DND-41 (cell line): Measurements from ENCODE around the gene RFLNA.

Experiments
- ATAC-seq: fragments of 200-7000 bp; cut with Tn5 transposase; 3 replicates; pipeline ENCODE4 v1.9.1; 2021; ENCODE audit warnings: low read depth; ENCODE audit not compliant: insufficient read depth
- DNase-seq: peaks from one replicate; pipeline ENCODE4 v3.0.0-alpha.2; 2020
- H2AFZ ChIP-seq: 2 replicates; pipeline ENCODE4 v1.6.0; 2012; ENCODE audit warnings: low read depth, low read length
- H3K27ac ChIP-seq: 2 replicates; pipeline ENCODE4 v1.5.1; 2012; ENCODE audit warnings: low read length, inconsistent platforms
- H3K27me3 ChIP-seq: fragments of 200-600 bp; sonication (generic); 2 replicates; pipeline ENCODE4 v1.6.0; 2012; ENCODE audit warnings: low read length, mild to moderate bottlenecking, inconsistent platforms; ENCODE audit not compliant: insufficient read depth, poor library complexity
- H3K36me3 ChIP-seq: 2 replicates; pipeline ENCODE4 v1.5.1; 2012; ENCODE audit warnings: low read length, inconsistent platforms; ENCODE audit not compliant: insufficient read depth
- H3K4me1 ChIP-seq: 2 replicates; pipeline ENCODE4 v1.5.1; 2012; ENCODE audit warnings: mild to moderate bottlenecking, low read length; ENCODE audit not compliant: insufficient read depth
- H3K4me2 ChIP-seq: 2 replicates; pipeline ENCODE4 v1.6.0; 2012; ENCODE audit warnings: mild to moderate bottlenecking, moderate library complexity, low read length, inconsistent platforms; ENCODE audit not compliant: insufficient read depth
- H3K4me3 ChIP-seq, 2 experiments: fragments of 200-600 bp in 1 of 2; shearing (Covaris generic) in 1 of 2; 2 replicates each; pipeline ENCODE4 v1.5.1; 2012 to 2016; ENCODE audit warnings: inconsistent platforms in 2 of 2, low read length in 2 of 2, mild to moderate bottlenecking in 2 of 2, low read depth in 1 of 2, moderate library complexity in 1 of 2
- H3K79me2 ChIP-seq: 2 replicates; pipeline ENCODE4 v1.6.0; 2012; ENCODE audit warnings: low read length, inconsistent platforms; ENCODE audit not compliant: insufficient read depth
- H3K9ac ChIP-seq: 2 replicates; pipeline ENCODE4 v1.6.0; 2012; ENCODE audit warnings: low read depth, mild to moderate bottlenecking, inconsistent platforms, low read length, moderate library complexity
- H3K9me3 ChIP-seq: 2 replicates; pipeline ENCODE4 v1.5.1; 2012; ENCODE audit warnings: low read length, moderate library complexity, mild to moderate bottlenecking, inconsistent platforms; ENCODE audit not compliant: insufficient read depth, severe bottlenecking
- H4K20me1 ChIP-seq: 2 replicates; pipeline ENCODE4 v1.6.0; 2012; ENCODE audit warnings: low read length; ENCODE audit not compliant: insufficient read depth
- CTCF ChIP-seq: IDR thresholded peaks from 2 replicates; pipeline ENCODE4 v1.5.1; 2012; ENCODE audit warnings: borderline replicate concordance, low read length, moderate library complexity, mild to moderate bottlenecking; ENCODE audit not compliant: poor library complexity, severe bottlenecking; ENCODE audit errors: extremely low read depth
- EZH2 ChIP-seq: IDR thresholded peaks from 3 replicates; pipeline ENCODE4 v1.6.1; 2012; ENCODE audit warnings: borderline replicate concordance, low read depth, mild to moderate bottlenecking, moderate library complexity, low read length, inconsistent platforms; ENCODE audit not compliant: severe bottlenecking

The RFLNA gene

DNA sequence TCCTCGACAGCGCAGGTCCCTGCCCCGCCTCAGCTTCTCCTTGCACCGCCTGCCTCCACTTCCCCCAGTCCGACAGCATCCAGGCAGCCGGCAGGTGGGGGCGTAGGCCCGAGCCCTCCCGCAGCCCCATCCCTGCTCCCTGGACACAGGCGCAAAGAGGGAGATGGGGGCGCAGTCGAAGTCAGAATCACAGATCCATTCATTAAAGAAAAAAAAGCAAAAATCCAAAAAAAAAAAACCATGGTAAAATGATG lies 41.2 kb downstream of the RFLNA start:
- ATAC-seq (no peak), DNase-seq (no peak)
- no peak overlapping the region for H3K4me2 ChIP-seq
- H3K4me3 ChIP-seq: no peak overlapping the region
- H3K79me2 ChIP-seq: no peaks in the 10 kb centered on the region
- no peak overlapping the region for H3K9ac ChIP-seq
- TF ChIP-seq EZH2: no peak
- no peak for TF ChIP-seq CTCF
- H3K4me1 ChIP-seq: no peaks in the 10 kb centered on the region
- H4K20me1 ChIP-seq: 0 out of 2 replicates have a peak, but pooled peaks cover 9% of the 10 kb centered on the region
- H3K27ac ChIP-seq: no peak overlapping the region
- H3K9me3 ChIP-seq: no peaks in the 10 kb centered on the region
- H3K36me3 ChIP-seq: peaks cover 77% of the 10 kb centered on the region
- H2AFZ ChIP-seq: no peak overlapping the region
- no peaks in the 10 kb centered on the region for H3K27me3 ChIP-seq

DNA sequence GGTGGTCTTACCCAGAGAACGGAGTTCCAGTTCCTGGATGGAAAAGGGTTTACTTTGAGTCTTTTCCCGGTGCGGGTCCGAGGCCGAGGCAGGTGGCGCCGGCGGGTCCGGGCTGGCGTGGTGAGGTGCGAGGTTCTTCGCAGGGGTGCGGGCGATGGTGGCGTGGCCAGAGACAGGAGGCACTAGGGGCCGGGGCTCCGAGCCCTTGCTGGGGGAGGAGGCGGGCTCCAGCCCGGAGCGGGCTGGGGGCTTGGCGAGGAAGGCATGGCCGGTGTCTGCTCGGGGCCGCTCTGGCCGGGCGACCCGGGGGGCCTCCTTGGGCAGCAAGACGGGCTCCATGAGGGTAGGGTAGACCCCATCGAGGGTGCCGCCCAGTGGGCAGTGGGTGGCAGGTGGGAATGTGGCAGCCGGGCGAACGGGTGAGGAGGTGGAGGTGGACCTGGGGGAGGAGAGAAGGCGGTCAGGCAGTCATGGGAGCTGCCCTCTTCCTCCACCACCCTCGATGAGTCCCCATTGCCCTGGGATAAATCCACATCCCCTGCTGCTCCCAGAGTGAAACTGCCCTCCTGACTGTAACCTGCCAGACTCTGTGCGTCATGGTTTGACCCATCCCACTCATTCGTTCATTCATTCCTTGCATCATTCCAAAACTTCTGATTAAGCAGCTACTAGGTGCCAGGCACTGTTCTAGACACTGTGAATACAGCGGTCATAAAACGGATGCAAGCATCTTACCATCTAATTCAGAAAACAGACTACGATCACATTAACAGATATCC lies 42.0 kb downstream of the RFLNA start:
- DNase-seq (no peak), ATAC-seq (no peak)
- Histone ChIP-seq H3K79me2 (no peaks in the 10 kb centered on the region), H3K9ac (no peak overlapping the region), H3K4me2 (no peak overlapping the region), H3K4me1 (no peaks in the 10 kb centered on the region), H3K27ac (no peak overlapping the region), H3K27me3 (no peaks in the 10 kb centered on the region), H3K9me3 (no peaks in the 10 kb centered on the region), H3K36me3 (peaks cover 75% of the 10 kb centered on the region), H2AFZ (no peak overlapping the region), H3K4me3 (no peak overlapping the region), H4K20me1 (0 out of 2 replicates have a peak, but pooled peaks cover 6% of the 10 kb centered on the region)
- no peak for TF ChIP-seq EZH2

DNA sequence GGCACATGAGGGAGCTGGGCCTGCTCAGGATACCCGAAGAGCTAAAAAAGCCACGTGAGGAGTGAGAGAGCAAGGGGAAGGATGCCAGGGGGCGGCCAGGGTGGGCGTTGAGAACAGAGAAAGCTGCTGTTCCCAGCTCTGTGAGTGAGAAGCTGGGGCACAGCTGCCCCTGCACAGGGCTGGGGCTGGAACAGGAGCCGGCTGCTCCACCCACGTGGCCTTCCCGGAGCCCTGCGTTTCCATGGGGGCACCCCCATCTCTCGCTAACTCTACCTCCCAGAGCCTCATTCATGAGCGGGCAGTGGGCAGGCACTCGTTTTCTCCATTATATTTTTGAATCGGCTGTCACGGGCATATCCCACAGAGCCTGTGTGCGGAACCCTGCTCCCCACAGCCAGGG lies 42.7 kb downstream of the RFLNA start:
- H3K4me1 ChIP-seq: no peaks in the 10 kb centered on the region
- H3K27me3 ChIP-seq: no peaks in the 10 kb centered on the region
- no peak overlapping the region for H3K9ac ChIP-seq
- DNase-seq (no peak), ATAC-seq (no peak)
- H3K79me2 ChIP-seq: no peaks in the 10 kb centered on the region
- no peak overlapping the region for H3K4me3 ChIP-seq
- H3K36me3 ChIP-seq: peaks cover 71% of the 10 kb centered on the region
- no peak overlapping the region for H3K27ac ChIP-seq
- H2AFZ ChIP-seq: no peak overlapping the region
- TF ChIP-seq CTCF (no peak), EZH2 (no peak)
- H3K4me2 ChIP-seq: no peak overlapping the region
- 0 out of 2 replicates have a peak, but pooled peaks cover 4% of the 10 kb centered on the region for H4K20me1 ChIP-seq
- H3K9me3 ChIP-seq: no peaks in the 10 kb centered on the region

DNA sequence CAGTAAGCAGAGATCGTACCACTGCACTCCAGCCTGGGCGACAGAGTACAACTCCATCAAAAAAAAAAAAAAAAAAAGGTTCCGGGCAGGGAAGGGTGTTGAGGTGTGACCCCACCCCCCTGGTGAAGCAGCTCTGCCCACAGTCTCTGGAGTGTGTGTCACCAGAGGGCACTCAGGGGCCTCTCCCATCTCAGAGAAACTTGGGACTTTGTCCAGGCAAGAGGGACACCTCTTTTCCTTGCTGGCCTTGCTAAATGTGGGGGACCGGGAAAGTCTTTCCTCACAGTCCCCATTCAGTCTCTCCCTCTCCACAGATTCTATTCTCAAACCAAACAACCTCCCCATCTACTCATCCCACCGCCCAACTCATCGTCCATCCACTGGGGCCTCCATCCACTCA lies 43.6 kb downstream of the RFLNA start:
- no peak overlapping the region for H3K4me2 ChIP-seq
- H2AFZ ChIP-seq: no peak overlapping the region
- DNase-seq (no peak), ATAC-seq (no peak)
- H3K79me2 ChIP-seq: no peaks in the 10 kb centered on the region
- no peak overlapping the region for H3K27ac ChIP-seq
- 0 out of 2 replicates have a peak, but pooled peaks cover 4% of the 10 kb centered on the region for H4K20me1 ChIP-seq
- H3K36me3 ChIP-seq: peaks cover 72% of the 10 kb centered on the region
- no peaks in the 10 kb centered on the region for H3K4me1 ChIP-seq
- H3K9ac ChIP-seq: no peak overlapping the region
- no peak overlapping the region for H3K4me3 ChIP-seq
- H3K9me3 ChIP-seq: no peaks in the 10 kb centered on the region
- TF ChIP-seq EZH2 (no peak), CTCF (no peak)
- H3K27me3 ChIP-seq: no peaks in the 10 kb centered on the region
